ENCODE data around the gene SYK. TPM values are rescaled to one million over a fixed set of nuclear protein-coding genes. Genes with fewer than 3 reads are reported as not detected.
A peak's percentile ranks its signal among the peaks of the same experiment; 100 is the strongest.

SYK gene
- total RNA-seq, 3 donors from 2014 or later, result 0.48 to 3.8 (median 0.63) TPM

GRCh38 chr9:90860826-90861225 is 59.2 kb downstream of the SYK start:
- no peak overlapping the region for H3K4me3 Mint-ChIP-seq
- no peaks in the 10 kb centered on the region for H3K9me3 Mint-ChIP-seq

GRCh38 chr9:90861380-90861779 is 59.8 kb downstream of the SYK start:
- Mint-ChIP-seq H3K9me3 (no peaks in the 10 kb centered on the region), H3K4me1 (ENCODE audit: low read depth) (peaks cover 21% of the 10 kb centered on the region), H3K36me3 (ENCODE audit: insufficient read depth) (no peaks in the 10 kb centered on the region), H3K27me3 (ENCODE audit: low read depth) (no peaks in the 10 kb centered on the region), H3K4me3 (no peak overlapping the region)
- no peak for DNase-seq
- ATAC-seq, result no peak

More at GRCh38 chr9:90860826-90861225, 59.2 kb downstream of the SYK start:
- Mint-ChIP-seq H3K36me3 (ENCODE audit: insufficient read depth) (no peaks in the 10 kb centered on the region), H3K4me1 (ENCODE audit: low read depth) (peaks cover 21% of the 10 kb centered on the region), H3K27me3 (ENCODE audit: low read depth) (no peaks in the 10 kb centered on the region)
- DNase-seq (no peak), ATAC-seq (no peak)

GRCh38 chr9:90861826-90862740 is 60.5 kb downstream of the SYK start:
- Mint-ChIP-seq H3K4me3 (no peak overlapping the region), H3K27me3 (ENCODE audit: low read depth) (peaks cover 3% of the 10 kb centered on the region), H3K36me3 (ENCODE audit: insufficient read depth) (no peaks in the 10 kb centered on the region), H3K9me3 (no peaks in the 10 kb centered on the region), H3K4me1 (ENCODE audit: low read depth) (peaks cover 21% of the 10 kb centered on the region)
- DNase-seq (no peak), ATAC-seq (no peak)

GRCh38 chr9:90864779-90865178 is 63.2 kb downstream of the SYK start:
- Mint-ChIP-seq H3K4me3 (no peak overlapping the region), H3K4me1 (ENCODE audit: low read depth) (peaks cover 15% of the 10 kb centered on the region), H3K9me3 (no peaks in the 10 kb centered on the region), H3K27me3 (ENCODE audit: low read depth) (peaks cover 4% of the 10 kb centered on the region), H3K36me3 (ENCODE audit: insufficient read depth) (no peaks in the 10 kb centered on the region)
- no peak for DNase-seq
- no peak for ATAC-seq

GRCh38 chr9:90867101-90867500 is 65.5 kb downstream of the SYK start:
- no peak overlapping the region for H3K4me3 Mint-ChIP-seq
- no peaks in the 10 kb centered on the region for H3K36me3 Mint-ChIP-seq (ENCODE audit: insufficient read depth)
- ATAC-seq, result no peak
- H3K9me3 Mint-ChIP-seq, result no peaks in the 10 kb centered on the region
- H3K27me3 Mint-ChIP-seq (ENCODE audit: low read depth), result peaks cover 9% of the 10 kb centered on the region
- H3K4me1 Mint-ChIP-seq (ENCODE audit: low read depth), result peaks cover 15% of the 10 kb centered on the region
- DNase-seq, result no peak

- DNase-seq (no peak), ATAC-seq (no peak)
- Mint-ChIP-seq H3K36me3 (ENCODE audit: insufficient read depth) (no peaks in the 10 kb centered on the region), H3K4me3 (no peak overlapping the region), H3K27me3 (ENCODE audit: low read depth) (peaks cover 12% of the 10 kb centered on the region), H3K9me3 (no peaks in the 10 kb centered on the region), H3K4me1 (ENCODE audit: low read depth) (peaks cover 15% of the 10 kb centered on the region)
These were observed 66.9 kb downstream of the SYK start for GRCh38 chr9:90868555-90868954.

GRCh38 chr9:90869361-90869760 is 67.7 kb downstream of the SYK start:
- no peaks in the 10 kb centered on the region for H3K36me3 Mint-ChIP-seq (ENCODE audit: insufficient read depth)
- DNase-seq (no peak), ATAC-seq (no peak)
- peaks cover 12% of the 10 kb centered on the region for H3K4me1 Mint-ChIP-seq (ENCODE audit: low read depth)
- no peak overlapping the region for H3K4me3 Mint-ChIP-seq
- peaks cover 12% of the 10 kb centered on the region for H3K27me3 Mint-ChIP-seq (ENCODE audit: low read depth)
- H3K9me3 Mint-ChIP-seq, result no peaks in the 10 kb centered on the region

- Mint-ChIP-seq H3K4me3 (no peak overlapping the region), H3K4me1 (ENCODE audit: low read depth) (no peaks in the 10 kb centered on the region), H3K9me3 (no peaks in the 10 kb centered on the region), H3K36me3 (ENCODE audit: insufficient read depth) (no peaks in the 10 kb centered on the region), H3K27me3 (ENCODE audit: low read depth) (peaks cover 12% of the 10 kb centered on the region)
- DNase-seq (peak; percentile 25), ATAC-seq (no peak)
These were observed 69.2 kb downstream of the SYK start for GRCh38 chr9:90870621-90871326.

- H3K4me1 Mint-ChIP-seq (ENCODE audit: low read depth), result no peaks in the 10 kb centered on the region
- H3K36me3 Mint-ChIP-seq (ENCODE audit: insufficient read depth), result no peaks in the 10 kb centered on the region
- no peak overlapping the region for H3K4me3 Mint-ChIP-seq
- ATAC-seq (no peak), DNase-seq (no peak)
- no peaks in the 10 kb centered on the region for H3K9me3 Mint-ChIP-seq
- peaks cover 12% of the 10 kb centered on the region for H3K27me3 Mint-ChIP-seq (ENCODE audit: low read depth)
These were observed 69.8 kb downstream of the SYK start for GRCh38 chr9:90871327-90871935.

- Mint-ChIP-seq H3K27me3 (ENCODE audit: low read depth) (peaks cover 8% of the 10 kb centered on the region), H3K4me3 (no peak overlapping the region), H3K9me3 (no peaks in the 10 kb centered on the region), H3K4me1 (ENCODE audit: low read depth) (no peaks in the 10 kb centered on the region), H3K36me3 (ENCODE audit: insufficient read depth) (no peaks in the 10 kb centered on the region)
- no peak for DNase-seq
- ATAC-seq, result no peak
These were observed 71.2 kb downstream of the SYK start for GRCh38 chr9:90872835-90873294.

- H3K4me1 Mint-ChIP-seq (ENCODE audit: low read depth), result no peaks in the 10 kb centered on the region
- H3K9me3 Mint-ChIP-seq, result no peaks in the 10 kb centered on the region
- peaks cover 8% of the 10 kb centered on the region for H3K27me3 Mint-ChIP-seq (ENCODE audit: low read depth)
- DNase-seq, result no peak
- H3K4me3 Mint-ChIP-seq, result no peak overlapping the region
- no peaks in the 10 kb centered on the region for H3K36me3 Mint-ChIP-seq (ENCODE audit: insufficient read depth)
- no peak for ATAC-seq
These were observed 71.8 kb downstream of the SYK start for GRCh38 chr9:90873422-90873821.

- H3K27me3 Mint-ChIP-seq (ENCODE audit: low read depth), result peaks cover 8% of the 10 kb centered on the region
- H3K4me1 Mint-ChIP-seq (ENCODE audit: low read depth), result no peaks in the 10 kb centered on the region
- DNase-seq, result no peak
- no peak overlapping the region for H3K4me3 Mint-ChIP-seq
- ATAC-seq, result no peak
- H3K36me3 Mint-ChIP-seq (ENCODE audit: insufficient read depth), result no peaks in the 10 kb centered on the region
- no peaks in the 10 kb centered on the region for H3K9me3 Mint-ChIP-seq
These were observed 72.6 kb downstream of the SYK start for GRCh38 chr9:90874194-90874593.

GRCh38 chr9:90878562-90878961 is 76.9 kb downstream of the SYK start:
- no peaks in the 10 kb centered on the region for H3K27me3 Mint-ChIP-seq (ENCODE audit: low read depth)
- H3K4me1 Mint-ChIP-seq (ENCODE audit: low read depth), result no peaks in the 10 kb centered on the region
- H3K36me3 Mint-ChIP-seq (ENCODE audit: insufficient read depth), result no peaks in the 10 kb centered on the region
- ATAC-seq, result no peak
- no peaks in the 10 kb centered on the region for H3K9me3 Mint-ChIP-seq
- no peak overlapping the region for H3K4me3 Mint-ChIP-seq
- DNase-seq, result no peak

GRCh38 chr9:90880066-90880465 is 78.4 kb downstream of the SYK start:
- Mint-ChIP-seq H3K9me3 (peaks cover 3% of the 10 kb centered on the region), H3K4me3 (no peak overlapping the region), H3K36me3 (ENCODE audit: insufficient read depth) (no peaks in the 10 kb centered on the region), H3K4me1 (ENCODE audit: low read depth) (no peaks in the 10 kb centered on the region), H3K27me3 (ENCODE audit: low read depth) (no peaks in the 10 kb centered on the region)
- ATAC-seq (no peak), DNase-seq (no peak)
